ENCODE measurements around the gene PSKH1.

PSKH1 gene

GRCh38 chr16:67961551-67961957 is 68.5 kb downstream of the PSKH1 start (continued):
- TF ChIP-seq, protein P1, sequence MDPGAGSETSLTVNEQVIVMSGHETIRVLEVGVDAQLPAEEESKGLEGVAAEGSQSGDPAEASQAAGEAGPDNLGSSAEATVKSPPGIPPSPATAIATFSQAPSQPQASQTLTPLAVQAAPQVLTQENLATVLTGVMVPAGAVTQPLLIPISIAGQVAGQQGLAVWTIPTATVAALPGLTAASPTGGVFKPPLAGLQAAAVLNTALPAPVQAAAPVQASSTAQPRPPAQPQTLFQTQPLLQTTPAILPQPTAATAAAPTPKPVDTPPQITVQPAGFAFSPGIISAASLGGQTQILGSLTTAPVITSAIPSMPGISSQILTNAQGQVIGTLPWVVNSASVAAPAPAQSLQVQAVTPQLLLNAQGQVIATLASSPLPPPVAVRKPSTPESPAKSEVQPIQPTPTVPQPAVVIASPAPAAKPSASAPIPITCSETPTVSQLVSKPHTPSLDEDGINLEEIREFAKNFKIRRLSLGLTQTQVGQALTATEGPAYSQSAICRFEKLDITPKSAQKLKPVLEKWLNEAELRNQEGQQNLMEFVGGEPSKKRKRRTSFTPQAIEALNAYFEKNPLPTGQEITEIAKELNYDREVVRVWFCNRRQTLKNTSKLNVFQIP (CRISPR knock-in tag; IDR thresholded peaks at IDR 0.05; ENCODE audit: borderline replicate concordance, low read depth), result no peak
- TF ChIP-seq OSR1 (CRISPR knock-in tag; IDR thresholded peaks at IDR 0.05) (no peak), TOX (CRISPR knock-in tag; IDR thresholded peaks at IDR 0.05; ENCODE audit: borderline replicate concordance) (no peak), ARNTL (CRISPR knock-in tag; IDR thresholded peaks at IDR 0.05; ENCODE audit: borderline replicate concordance, low read depth) (no peak), RARB (CRISPR knock-in tag; IDR thresholded peaks at IDR 0.05) (no peak), TSHZ2 (CRISPR knock-in tag; IDR thresholded peaks at IDR 0.05) (no peak)

DNA sequence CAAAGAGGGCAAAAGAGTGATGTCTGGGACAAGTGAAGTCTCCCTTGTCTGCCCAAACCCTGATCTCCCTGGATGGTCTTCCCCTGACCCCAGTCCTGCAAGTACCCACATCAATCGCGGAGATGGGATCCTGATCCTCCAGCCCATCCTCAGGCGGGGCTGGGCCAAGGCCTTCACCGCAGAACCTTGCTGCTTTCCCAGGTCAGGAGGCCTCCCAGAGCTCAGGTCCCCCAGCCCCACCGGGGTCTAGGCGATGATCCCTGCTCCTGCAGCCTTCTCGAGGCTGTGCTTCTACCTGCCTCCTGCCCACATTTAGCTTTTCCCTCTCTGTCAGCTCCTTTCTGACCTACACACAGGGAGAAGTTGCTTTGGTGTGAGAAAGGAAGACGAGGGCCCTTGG is 69.1 kb downstream of the PSKH1 start:
- ATAC-seq, result no peak
- TF ChIP-seq CSDC2 (CRISPR knock-in tag; IDR thresholded peaks at IDR 0.05) (no peak), ZFP30 (CRISPR knock-in tag; IDR thresholded peaks at IDR 0.05) (no peak), ZNF8 (CRISPR knock-in tag; IDR thresholded peaks at IDR 0.05) (no peak)

DNA sequence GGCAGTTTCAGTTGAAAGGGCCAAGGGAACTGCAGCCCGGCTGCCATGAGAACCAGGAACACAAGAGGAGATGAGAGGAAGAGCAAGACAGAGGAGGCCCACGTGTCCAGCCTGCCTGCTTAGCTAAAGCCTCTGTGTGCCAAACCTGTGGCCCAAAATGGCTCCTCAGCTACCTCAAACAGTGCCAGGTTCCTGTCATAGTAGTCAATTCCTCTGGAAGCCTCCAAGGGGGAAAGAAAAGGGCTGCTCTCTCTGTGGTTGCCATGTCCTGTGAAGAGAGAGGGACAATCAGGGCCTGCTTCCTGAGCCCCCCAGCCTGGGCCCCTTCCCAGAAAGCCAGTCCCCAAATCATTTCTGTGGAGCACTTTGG is 70.2 kb downstream of the PSKH1 start:
- no peak for TF ChIP-seq PPARA (CRISPR knock-in tag; IDR thresholded peaks at IDR 0.05; ENCODE audit: borderline replicate concordance)
- no peak for TF ChIP-seq ESRRG (CRISPR knock-in tag; IDR thresholded peaks at IDR 0.05)
- TF ChIP-seq, protein P1 (CRISPR knock-in tag; IDR thresholded peaks at IDR 0.05; ENCODE audit: borderline replicate concordance, low read depth), result no peak
- TF ChIP-seq ZNF70 (CRISPR knock-in tag; IDR thresholded peaks at IDR 0.05), result no peak
- TF ChIP-seq ZC3H10 (CRISPR knock-in tag; IDR thresholded peaks at IDR 0.05), result no peak
- TF ChIP-seq ZNF8 (CRISPR knock-in tag; IDR thresholded peaks at IDR 0.05), result no peak
- no peak for TF ChIP-seq ZNF565 (CRISPR knock-in tag; conservative IDR thresholded peaks at IDR 0.05; ENCODE audit: low read depth)
- TF ChIP-seq ARNTL (CRISPR knock-in tag; IDR thresholded peaks at IDR 0.05; ENCODE audit: borderline replicate concordance, low read depth), result no peak
- TF ChIP-seq GLIS3 (CRISPR knock-in tag; IDR thresholded peaks at IDR 0.05), result no peak
- no peak for TF ChIP-seq SNAI2 (CRISPR knock-in tag; IDR thresholded peaks at IDR 0.05)
- no peak for TF ChIP-seq TSHZ2 (CRISPR knock-in tag; IDR thresholded peaks at IDR 0.05)
- TF ChIP-seq TCF4 (CRISPR knock-in tag; IDR thresholded peaks at IDR 0.05; ENCODE audit: borderline replicate concordance), result no peak
- no peak for TF ChIP-seq TOX (CRISPR knock-in tag; IDR thresholded peaks at IDR 0.05; ENCODE audit: borderline replicate concordance)
- no peak for ATAC-seq

GRCh38 chr16:67963662-67964321 is 70.7 kb downstream of the PSKH1 start:
- ATAC-seq, result no peak
- TF ChIP-seq TSHZ2 (CRISPR knock-in tag; IDR thresholded peaks at IDR 0.05) (no peak), TCF4 (CRISPR knock-in tag; IDR thresholded peaks at IDR 0.05; ENCODE audit: borderline replicate concordance) (no peak), GLIS3 (CRISPR knock-in tag; IDR thresholded peaks at IDR 0.05) (no peak), TOX (CRISPR knock-in tag; IDR thresholded peaks at IDR 0.05; ENCODE audit: borderline replicate concordance) (no peak), ESRRG (CRISPR knock-in tag; IDR thresholded peaks at IDR 0.05) (no peak), ARNTL (CRISPR knock-in tag; IDR thresholded peaks at IDR 0.05; ENCODE audit: borderline replicate concordance, low read depth) (no peak)
- TF ChIP-seq, protein P2, sequence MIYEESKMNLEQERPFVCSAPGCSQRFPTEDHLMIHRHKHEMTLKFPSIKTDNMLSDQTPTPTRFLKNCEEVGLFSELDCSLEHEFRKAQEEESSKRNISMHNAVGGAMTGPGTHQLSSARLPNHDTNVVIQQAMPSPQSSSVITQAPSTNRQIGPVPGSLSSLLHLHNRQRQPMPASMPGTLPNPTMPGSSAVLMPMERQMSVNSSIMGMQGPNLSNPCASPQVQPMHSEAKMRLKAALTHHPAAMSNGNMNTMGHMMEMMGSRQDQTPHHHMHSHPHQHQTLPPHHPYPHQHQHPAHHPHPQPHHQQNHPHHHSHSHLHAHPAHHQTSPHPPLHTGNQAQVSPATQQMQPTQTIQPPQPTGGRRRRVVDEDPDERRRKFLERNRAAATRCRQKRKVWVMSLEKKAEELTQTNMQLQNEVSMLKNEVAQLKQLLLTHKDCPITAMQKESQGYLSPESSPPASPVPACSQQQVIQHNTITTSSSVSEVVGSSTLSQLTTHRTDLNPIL (CRISPR knock-in tag; IDR thresholded peaks at IDR 0.05; ENCODE audit: low read depth), result no peak
